ENCODE results near the gene CNIH3.

DNA sequence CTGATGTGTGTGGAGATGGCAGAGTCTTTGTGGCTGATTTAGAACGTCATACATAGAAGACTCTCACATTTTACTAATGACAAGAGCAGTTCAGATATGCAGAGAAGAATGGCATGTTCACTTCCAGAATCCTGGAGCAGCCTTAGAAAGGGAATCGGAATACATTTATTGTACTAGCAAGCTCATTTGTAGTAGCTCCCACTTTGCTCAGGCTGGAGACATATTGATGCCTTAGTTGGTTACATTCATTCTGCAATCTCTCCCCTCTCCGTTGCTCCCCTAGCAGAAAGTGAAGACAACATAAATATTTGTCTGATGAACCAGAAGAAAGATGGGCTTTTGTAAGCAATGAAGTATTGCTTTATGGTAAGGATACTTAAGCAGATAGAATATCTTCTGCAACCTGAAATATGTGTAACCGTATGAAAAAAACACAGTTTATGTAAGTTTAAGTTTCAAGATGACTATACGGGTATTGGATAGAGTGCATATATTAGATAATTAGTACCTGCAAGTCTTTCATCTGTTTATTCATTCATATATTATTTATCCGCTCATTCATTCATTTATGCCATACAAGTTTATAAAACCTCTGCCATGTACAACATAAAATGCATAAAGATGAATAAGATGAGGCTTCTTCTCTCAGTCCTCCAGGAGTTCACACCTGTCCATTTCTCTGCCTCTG, 135.7 kb downstream of the CNIH3 start:
- no peak for TF ChIP-seq POLR2A (IDR thresholded peaks at IDR 0.05)
- TF ChIP-seq, protein P1, sequence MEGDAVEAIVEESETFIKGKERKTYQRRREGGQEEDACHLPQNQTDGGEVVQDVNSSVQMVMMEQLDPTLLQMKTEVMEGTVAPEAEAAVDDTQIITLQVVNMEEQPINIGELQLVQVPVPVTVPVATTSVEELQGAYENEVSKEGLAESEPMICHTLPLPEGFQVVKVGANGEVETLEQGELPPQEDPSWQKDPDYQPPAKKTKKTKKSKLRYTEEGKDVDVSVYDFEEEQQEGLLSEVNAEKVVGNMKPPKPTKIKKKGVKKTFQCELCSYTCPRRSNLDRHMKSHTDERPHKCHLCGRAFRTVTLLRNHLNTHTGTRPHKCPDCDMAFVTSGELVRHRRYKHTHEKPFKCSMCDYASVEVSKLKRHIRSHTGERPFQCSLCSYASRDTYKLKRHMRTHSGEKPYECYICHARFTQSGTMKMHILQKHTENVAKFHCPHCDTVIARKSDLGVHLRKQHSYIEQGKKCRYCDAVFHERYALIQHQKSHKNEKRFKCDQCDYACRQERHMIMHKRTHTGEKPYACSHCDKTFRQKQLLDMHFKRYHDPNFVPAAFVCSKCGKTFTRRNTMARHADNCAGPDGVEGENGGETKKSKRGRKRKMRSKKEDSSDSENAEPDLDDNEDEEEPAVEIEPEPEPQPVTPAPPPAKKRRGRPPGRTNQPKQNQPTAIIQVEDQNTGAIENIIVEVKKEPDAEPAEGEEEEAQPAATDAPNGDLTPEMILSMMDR (IDR thresholded peaks at IDR 0.05) = no peak

Measured in uterus (tissue), 2 donors.